Endothelial cell of umbilical vein (primary cell): Measurements from ENCODE around the gene RNF130. TPM values are rescaled to one million over a fixed set of nuclear protein-coding genes. Genes with fewer than 3 reads are reported as not detected.
"Not testable (repeated sequence)": the region's sequence is repeated elsewhere in the genome, so short reads cannot be mapped to it uniquely, and the experiment has no call there.

ENCODE experiments used
- BruUV-seq: library from RNA; stranded (reverse); fragments of 400-500 nt; replicated peaks from 2 replicates; lab custom pipeline; 2021; lab: Mats Ljungman, UMichigan
- CTCF ChIA-PET: fragments of 300-600, 350-600 bp; sonication (Branson Sonifier 250); formaldehyde crosslinking; loops from one replicate; lab custom pipeline; 2021; ENCODE audit warnings: antibody characterized with exemption, inconsistent platforms; lab: Charles Lee
- POLR2A ChIA-PET: fragments of 300-600, 350-600 bp; sonication (Branson Sonifier 250); formaldehyde crosslinking; loops from one replicate; lab custom pipeline; 2021; ENCODE audit warnings: antibody characterized with exemption, inconsistent platforms; lab: Charles Lee
- DNase-seq: peaks from one replicate; pipeline ENCODE4 v3.0.0-alpha.2; 2011; ENCODE audit warnings: low read depth, low spot score
- FAIRE-seq: peaks from 2 replicates; lab custom pipeline; 2011; peaks lifted over from hg19 to GRCh38; lab: Jason Lieb, UNC
- H2AFZ ChIP-seq: 2 replicates; pipeline ENCODE4 v1.6.0; 2012; ENCODE audit warnings: low read depth, low read length, control low read depth, inconsistent platforms
- H3K27ac ChIP-seq: 2 replicates; pipeline ENCODE4 v1.5.1; 2011; ENCODE audit warnings: low read depth, mild to moderate bottlenecking, control low read depth, low read length, moderate library complexity; ENCODE audit not compliant: insufficient read depth
- H3K27me3 ChIP-seq, 2 experiments: 2 replicates each; pipeline versions ENCODE4 v1.6.0 to v1.6.1; 2011; ENCODE audit warnings: low read length in 2 of 2, mixed read lengths in 1 of 2; ENCODE audit not compliant: control insufficient read depth in 2 of 2, insufficient read depth in 2 of 2
- H3K36me3 ChIP-seq, 2 experiments: 2 replicates in 1 of 2; 3 replicates in 1 of 2; pipeline ENCODE4 v1.5.1; 2011; ENCODE audit warnings: low read length in 2 of 2, mild to moderate bottlenecking in 1 of 2, moderate library complexity in 1 of 2; ENCODE audit not compliant: control insufficient read depth in 2 of 2, insufficient read depth in 2 of 2; ENCODE audit errors: extremely low read depth in 1 of 2
- H3K4me1 ChIP-seq: 3 replicates; pipeline ENCODE4 v1.5.1; 2011; ENCODE audit warnings: mild to moderate bottlenecking, low read length; ENCODE audit not compliant: control insufficient read depth, insufficient read depth; ENCODE audit errors: extremely low read depth
- H3K4me2 ChIP-seq: 2 replicates; pipeline ENCODE4 v1.6.1; 2011; ENCODE audit warnings: low read length, control low read depth, mixed read lengths; ENCODE audit not compliant: insufficient read depth
- H3K4me3 ChIP-seq, 3 experiments: fragments of 200-600 bp in 1 of 3; sonication (generic), shearing (Covaris generic) in 1 of 3; replicated peaks in 1 of 3; 2 replicates each; pipeline ENCODE4 v1.5.1; 2011 to 2016; ENCODE audit warnings: control low read depth in 3 of 3, low read length in 3 of 3, mild to moderate bottlenecking in 2 of 3, inconsistent platforms in 1 of 3, low read depth in 1 of 3, moderate library complexity in 1 of 3; ENCODE audit not compliant: insufficient read depth in 1 of 3
- H3K79me2 ChIP-seq: 2 replicates; pipeline ENCODE4 v1.6.0; 2012; ENCODE audit warnings: low read length, inconsistent platforms; ENCODE audit not compliant: control insufficient read depth, insufficient read depth
- H3K9ac ChIP-seq: replicated peaks from 2 replicates; pipeline ENCODE3; 2011; ENCODE audit warnings: low read length, control low read depth; ENCODE audit not compliant: insufficient read depth; ENCODE audit errors: extremely low read depth
- H3K9me1 ChIP-seq: replicated peaks from 3 replicates; pipeline ENCODE4 v1.6.0; 2011; ENCODE audit warnings: mild to moderate bottlenecking, low read length; ENCODE audit not compliant: control insufficient read depth, insufficient read depth; ENCODE audit errors: extremely low read depth
- H3K9me3 ChIP-seq: replicated peaks from 2 replicates; pipeline ENCODE4 v1.5.1; 2012; ENCODE audit warnings: low read length, inconsistent platforms; ENCODE audit not compliant: control insufficient read depth, insufficient read depth
- H4K20me1 ChIP-seq: replicated peaks from 2 replicates; pipeline ENCODE3; 2011; ENCODE audit warnings: mild to moderate bottlenecking, low read length; ENCODE audit not compliant: control insufficient read depth, insufficient read depth; ENCODE audit errors: extremely low read depth
- CTCF ChIP-seq, 2 donors: IDR thresholded peaks; 1 replicate in 1 of 2; 2 replicates in 1 of 2; pipeline ENCODE4 v1.5.1; 2011; ENCODE audit warnings: low read length in 2 of 2, mild to moderate bottlenecking in 2 of 2, moderate library complexity in 2 of 2, control low read depth in 1 of 2, inconsistent platforms in 1 of 2, low read depth in 1 of 2; ENCODE audit not compliant: insufficient read depth in 1 of 2; ENCODE audit errors: extremely low read depth in 1 of 2
- EZH2 ChIP-seq: IDR thresholded peaks from 2 replicates; pipeline ENCODE4 v1.6.1; 2012; ENCODE audit warnings: borderline replicate concordance, low read depth, mild to moderate bottlenecking, moderate library complexity, low read length, inconsistent platforms; ENCODE audit not compliant: severe bottlenecking
- FOS ChIP-seq: IDR thresholded peaks from 2 replicates; pipeline ENCODE4 v1.6.1; 2011; ENCODE audit warnings: mild to moderate bottlenecking, low read length, moderate library complexity, borderline replicate concordance; ENCODE audit not compliant: insufficient read depth
- GATA2 ChIP-seq: IDR thresholded peaks from 2 replicates; pipeline ENCODE4 v1.7.0; 2011; ENCODE audit warnings: low read depth, mild to moderate bottlenecking, moderate library complexity, mixed read lengths, low read length; ENCODE audit not compliant: insufficient read length, insufficient read depth
- JUN ChIP-seq: IDR thresholded peaks from 2 replicates; pipeline ENCODE4 v1.6.1; 2011; ENCODE audit warnings: borderline replicate concordance, low read depth; ENCODE audit not compliant: insufficient read length, insufficient read depth
- MAX ChIP-seq: IDR thresholded peaks from 2 replicates; pipeline ENCODE4 v1.6.1; 2011; ENCODE audit not compliant: insufficient read depth, insufficient read length
- MYC ChIP-seq: IDR thresholded peaks from one replicate; pipeline ENCODE4 v1.6.1; 2011; ENCODE audit warnings: mild to moderate bottlenecking, low read depth, low read length
- POLR2A ChIP-seq: IDR thresholded peaks from 2 replicates; pipeline ENCODE4 v1.6.1; 2012; ENCODE audit warnings: low read depth, mild to moderate bottlenecking, control low read depth, low read length
- POLR2AphosphoS5 ChIP-seq: IDR thresholded peaks from 2 replicates; pipeline ENCODE4 v1.6.1; 2012; ENCODE audit warnings: low read depth, mild to moderate bottlenecking, control low read depth, low read length, moderate library complexity; ENCODE audit not compliant: insufficient read depth
- dilution Hi-C: fragments of 300-500 bp; cut with MboI; formaldehyde crosslinking; loops from one replicate; pipeline ENCODE4 v1.15.0; 2019; ENCODE audit warnings: low sequenced_read_pairs; ENCODE audit not compliant: extremely low pct_ligation_motif_present
- intact Hi-C: fragments of 100-400 bp; cut with micrococcal nuclease; formaldehyde crosslinking; loops from one replicate; pipeline ENCODE4 v1.10.0; 2022
- polyA plus RNA-seq, 4 experiments: library from polyadenylated mRNA; depleted of rRNA in 3 of 4; stranded (reverse) in 3 of 4; unstranded in 1 of 4; fragments of >200 nt; gene quantifications; 2 replicates each; pipeline versions ENCODE4 v1.2.1 to v1.2.3, GENCODE V29; 2011 to 2012; ENCODE audit warnings: missing spikeins in 1 of 4
- total RNA-seq: library from RNA; stranded (reverse); gene quantifications from 2 replicates; pipeline ENCODE4 v1.2.3, GENCODE V29; 2021

RNF130 gene
- total and polyA plus RNA-seq, 2 donors (not counting 3 experiments of a cell fraction or from before 2014, with no cell fraction given): 43.0 to 43.1 TPM

DNA sequence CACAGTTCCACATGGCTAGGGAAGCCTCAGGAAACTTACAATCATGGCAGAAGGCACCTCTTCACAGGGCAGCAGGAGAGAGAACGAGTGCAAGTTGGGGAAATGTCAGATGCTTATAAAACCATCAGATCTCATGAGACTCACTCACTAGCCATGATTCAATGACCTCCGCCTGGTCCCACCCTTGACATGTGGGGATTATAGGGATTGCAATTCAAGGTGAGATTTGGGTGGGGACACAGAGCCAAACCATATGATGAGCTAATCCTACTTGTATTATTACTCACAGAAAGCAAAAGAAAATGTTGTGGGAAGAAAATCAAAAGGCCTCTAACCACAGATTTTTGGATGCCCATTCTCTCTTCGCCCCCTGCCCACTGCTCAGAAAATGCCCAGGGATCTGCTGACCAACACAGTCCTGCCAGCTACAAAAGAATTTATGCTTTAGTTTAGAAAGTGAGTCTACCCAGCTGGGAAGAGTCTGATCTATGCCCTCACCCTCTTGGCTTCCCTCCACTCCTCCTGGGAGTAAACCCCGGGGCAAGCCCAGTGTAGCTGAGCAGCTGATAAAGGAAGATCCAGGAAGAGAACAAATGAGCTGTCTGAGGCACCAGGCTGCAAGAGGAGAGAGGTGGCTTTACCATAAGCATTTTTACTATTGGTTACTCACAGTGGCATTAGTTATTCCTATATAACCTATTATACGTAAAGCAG lies 53.1 kb downstream of the RNF130 start:
- POLR2A ChIA-PET: no interaction called here
- no peak overlapping the region for H3K9ac ChIP-seq
- no peaks in the 10 kb centered on the region for H3K9me3 ChIP-seq
- CTCF ChIA-PET: interaction anchor here (1.0 kb wide), 1 partner anchor 13 kb away, joined by 3 read pairs; no protein-coding TSS in a partner anchor
- H3K79me2 ChIP-seq: no peaks in the 10 kb centered on the region
- FAIRE-seq: no peak
- H3K9me1 ChIP-seq: no peaks in the 10 kb centered on the region
- H4K20me1 ChIP-seq: no peaks in the 10 kb centered on the region
- no peaks in the 10 kb centered on the region for H3K36me3 ChIP-seq
- DNase-seq: no peak
- intact Hi-C loops: no loop called here
- no peaks in the 10 kb centered on the region for H3K27me3 ChIP-seq
- H3K4me2 ChIP-seq: no peak overlapping the region
- H2AFZ ChIP-seq: no peak overlapping the region
- no peaks in the 10 kb centered on the region for H3K4me1 ChIP-seq
- no peak for TF ChIP-seq EZH2
- no peak for TF ChIP-seq GATA2
- TF ChIP-seq JUN: no peak
- TF ChIP-seq POLR2A: no peak
- TF ChIP-seq FOS: no peak
- TF ChIP-seq CTCF (IDR thresholded peaks at IDR 0.05; ENCODE audit: extremely low read depth in 1 of 2, insufficient read depth in 1 of 2, low read depth in 1 of 2, low read length in 2 of 2): no peak
- no peak for TF ChIP-seq POLR2AphosphoS5
- no peak for TF ChIP-seq MAX
- TF ChIP-seq MYC: no peak
- no TSS peak for BruUV-seq
- H3K4me3 ChIP-seq: no peak overlapping the region
- dilution Hi-C loops: no loop called here
- H3K27ac ChIP-seq: no peak overlapping the region

- H3K4me1 ChIP-seq, H3K27me3 ChIP-seq, H3K9me1 ChIP-seq, H3K27ac ChIP-seq, H3K9ac ChIP-seq, DNase-seq, FAIRE-seq, H3K79me2 ChIP-seq, H4K20me1 ChIP-seq, H2AFZ ChIP-seq, intact Hi-C loops, POLR2A ChIA-PET, H3K4me2 ChIP-seq, CTCF ChIA-PET, H3K9me3 ChIP-seq, H3K36me3 ChIP-seq, H3K4me3 ChIP-seq, dilution Hi-C loops, BruUV-seq: not testable (repeated sequence)
These were observed 56.0 kb downstream of the RNF130 start for GRCh38 chr5:180015523-180015922.
